Esophagus muscularis mucosa (tissue), 4 donors: ENCODE data around the gene CCM2L.

Source experiments
- EP300 ChIP-seq: sonication (generic); formaldehyde crosslinking; IDR thresholded peaks from one replicate; pipeline ENCODE4 v1.6.1; 2017; ENCODE audit warnings: antibody characterized with exemption
- POLR2A ChIP-seq: fragments of 450-650 bp; IDR thresholded peaks from one replicate; pipeline ENCODE4 v1.6.1; 2017; ENCODE audit warnings: antibody characterized with exemption, moderate library complexity, mild to moderate bottlenecking, low read depth
- POLR2AphosphoS5 ChIP-seq, 2 donors: sonication (generic); formaldehyde crosslinking; IDR thresholded peaks; one replicate each; pipeline ENCODE4 v1.6.1; 2017; ENCODE audit warnings: antibody characterized with exemption in 2 of 2
- TF ChIP-seq, protein P1 (sequence below), 3 experiments: fragments of 200-600 bp in 2 of 3; fragments of 450-650 bp in 1 of 3; sonication (generic) in 2 of 3; IDR thresholded peaks; one replicate each; pipeline ENCODE4 v1.5.1; 2017 to 2019; ENCODE audit warnings: antibody characterized with exemption in 3 of 3, mild to moderate bottlenecking in 2 of 3, moderate library complexity in 1 of 3

DNA sequence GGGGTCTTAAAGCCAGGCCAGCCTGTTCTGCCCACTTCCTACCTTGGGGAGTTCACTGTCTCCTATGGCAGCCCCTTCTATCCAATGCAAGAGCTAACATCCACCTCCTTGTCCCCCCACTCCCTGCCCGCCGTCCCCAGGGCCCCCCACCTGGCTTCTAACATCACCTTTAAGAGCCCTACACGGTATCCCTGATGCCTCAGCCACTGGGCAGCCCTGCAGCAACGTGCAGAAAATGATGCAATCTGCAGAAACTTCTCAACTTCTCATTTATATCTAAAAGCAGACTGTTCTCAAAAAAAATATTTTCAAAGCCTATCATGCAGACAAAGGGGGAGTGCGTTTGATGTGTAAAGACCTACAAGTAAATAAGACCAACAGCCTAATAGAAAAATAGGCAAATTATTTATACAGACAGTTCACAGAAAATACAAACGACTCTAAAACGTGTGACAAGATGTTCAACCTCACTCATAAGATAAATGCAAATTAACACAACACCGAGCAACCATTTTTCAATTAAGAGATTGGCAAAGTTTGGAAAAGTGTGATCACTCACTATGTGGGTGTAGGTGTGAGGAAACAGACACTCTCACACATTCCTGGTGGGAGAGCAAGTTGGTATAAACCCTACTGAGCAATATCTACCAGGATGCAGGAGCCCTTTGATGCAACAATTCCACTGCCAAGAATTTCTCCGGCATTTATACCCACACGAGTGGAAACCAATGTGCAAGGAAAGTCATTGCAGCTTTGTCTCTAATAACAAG, 26.7 kb downstream of the CCM2L start:
- TF ChIP-seq POLR2A (no peak), POLR2AphosphoS5 (IDR thresholded peaks at IDR 0.05) (no peak), EP300 (no peak)
- TF ChIP-seq, protein P1, sequence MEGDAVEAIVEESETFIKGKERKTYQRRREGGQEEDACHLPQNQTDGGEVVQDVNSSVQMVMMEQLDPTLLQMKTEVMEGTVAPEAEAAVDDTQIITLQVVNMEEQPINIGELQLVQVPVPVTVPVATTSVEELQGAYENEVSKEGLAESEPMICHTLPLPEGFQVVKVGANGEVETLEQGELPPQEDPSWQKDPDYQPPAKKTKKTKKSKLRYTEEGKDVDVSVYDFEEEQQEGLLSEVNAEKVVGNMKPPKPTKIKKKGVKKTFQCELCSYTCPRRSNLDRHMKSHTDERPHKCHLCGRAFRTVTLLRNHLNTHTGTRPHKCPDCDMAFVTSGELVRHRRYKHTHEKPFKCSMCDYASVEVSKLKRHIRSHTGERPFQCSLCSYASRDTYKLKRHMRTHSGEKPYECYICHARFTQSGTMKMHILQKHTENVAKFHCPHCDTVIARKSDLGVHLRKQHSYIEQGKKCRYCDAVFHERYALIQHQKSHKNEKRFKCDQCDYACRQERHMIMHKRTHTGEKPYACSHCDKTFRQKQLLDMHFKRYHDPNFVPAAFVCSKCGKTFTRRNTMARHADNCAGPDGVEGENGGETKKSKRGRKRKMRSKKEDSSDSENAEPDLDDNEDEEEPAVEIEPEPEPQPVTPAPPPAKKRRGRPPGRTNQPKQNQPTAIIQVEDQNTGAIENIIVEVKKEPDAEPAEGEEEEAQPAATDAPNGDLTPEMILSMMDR (IDR thresholded peaks at IDR 0.05) = no peak
